Measurements from ENCODE around the gene NHSL2. TPM values are rescaled to one million over a fixed set of nuclear protein-coding genes. Genes with fewer than 3 reads are reported as not detected.

NHSL2 gene
- total RNA-seq, 4 donors from 2014 or later: 1.6 to 6.0 (median 3.6) TPM

GRCh38 chrX:71949844-71950445 lies 39.3 kb downstream of the NHSL2 start:
- Histone ChIP-seq H3K27ac (no peak overlapping the region), H3K9me3 (no peaks in the 10 kb centered on the region), H3K27me3 (no peaks in the 10 kb centered on the region), H3K4me1 (no peaks in the 10 kb centered on the region), H3K36me3 (no peaks in the 10 kb centered on the region), H3K4me3 (no peak overlapping the region)
- TF ChIP-seq EP300 (IDR thresholded peaks at IDR 0.05; ENCODE audit: low read depth): no peak
- no peak for TF ChIP-seq POLR2AphosphoS5 (IDR thresholded peaks at IDR 0.05)
- TF ChIP-seq, protein P1, sequence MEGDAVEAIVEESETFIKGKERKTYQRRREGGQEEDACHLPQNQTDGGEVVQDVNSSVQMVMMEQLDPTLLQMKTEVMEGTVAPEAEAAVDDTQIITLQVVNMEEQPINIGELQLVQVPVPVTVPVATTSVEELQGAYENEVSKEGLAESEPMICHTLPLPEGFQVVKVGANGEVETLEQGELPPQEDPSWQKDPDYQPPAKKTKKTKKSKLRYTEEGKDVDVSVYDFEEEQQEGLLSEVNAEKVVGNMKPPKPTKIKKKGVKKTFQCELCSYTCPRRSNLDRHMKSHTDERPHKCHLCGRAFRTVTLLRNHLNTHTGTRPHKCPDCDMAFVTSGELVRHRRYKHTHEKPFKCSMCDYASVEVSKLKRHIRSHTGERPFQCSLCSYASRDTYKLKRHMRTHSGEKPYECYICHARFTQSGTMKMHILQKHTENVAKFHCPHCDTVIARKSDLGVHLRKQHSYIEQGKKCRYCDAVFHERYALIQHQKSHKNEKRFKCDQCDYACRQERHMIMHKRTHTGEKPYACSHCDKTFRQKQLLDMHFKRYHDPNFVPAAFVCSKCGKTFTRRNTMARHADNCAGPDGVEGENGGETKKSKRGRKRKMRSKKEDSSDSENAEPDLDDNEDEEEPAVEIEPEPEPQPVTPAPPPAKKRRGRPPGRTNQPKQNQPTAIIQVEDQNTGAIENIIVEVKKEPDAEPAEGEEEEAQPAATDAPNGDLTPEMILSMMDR (IDR thresholded peaks at IDR 0.05): no peak
- no peak for TF ChIP-seq POLR2A (IDR thresholded peaks at IDR 0.05)
- intact Hi-C loops (cut with DNase I; ENCODE audit: low total_unique reads) (no loop called here), in situ Hi-C loops (cut with MboI; ENCODE audit: low pct_ligation_motif_present in 1 of 4, low pct_unique_long_range_greater_than_20kb in 1 of 4, low sequenced_read_pairs in 3 of 4) (no loop called here)
- no peak for DNase-seq
- 80% methylated on average over 1 to 10 of the region's 10 CpGs for WGBS, 2 donors (ENCODE audit: low coverage in 1 of 2)

- in situ Hi-C loops (cut with MboI; ENCODE audit: low pct_ligation_motif_present in 1 of 4, low pct_unique_long_range_greater_than_20kb in 1 of 4, low sequenced_read_pairs in 3 of 4): no loop called here
- intact Hi-C loops (cut with DNase I; ENCODE audit: low total_unique reads): no loop called here
These were observed 42.7 kb downstream of the NHSL2 start for GRCh38 chrX:71953391-71953790.

DNA sequence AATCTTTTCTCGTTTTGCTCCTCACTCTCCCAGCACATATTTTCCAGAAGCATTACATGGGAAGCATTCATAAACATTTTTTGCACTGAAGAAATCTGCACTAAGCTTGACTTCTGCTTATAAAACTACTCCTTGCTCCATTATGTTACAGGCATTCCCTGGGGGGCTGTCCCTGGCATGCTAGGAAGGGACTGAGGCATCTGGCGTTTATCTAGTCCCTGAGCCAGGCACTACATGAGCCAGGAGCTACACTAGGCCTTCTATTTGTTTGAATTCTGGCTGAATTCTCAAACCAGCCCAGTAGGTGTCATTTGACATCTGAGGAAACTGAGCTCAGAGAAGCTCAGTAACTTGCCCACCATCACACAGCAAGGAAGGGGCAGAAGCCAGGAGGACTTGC lies 43.3 kb downstream of the NHSL2 start:
- no peaks in the 10 kb centered on the region for H3K36me3 ChIP-seq
- intact Hi-C loops (cut with DNase I; ENCODE audit: low total_unique reads): no loop called here
- H3K9me3 ChIP-seq: no peaks in the 10 kb centered on the region
- H3K4me1 ChIP-seq: no peaks in the 10 kb centered on the region
- in situ Hi-C loops (cut with MboI; ENCODE audit: low pct_ligation_motif_present in 1 of 4, low pct_unique_long_range_greater_than_20kb in 1 of 4, low sequenced_read_pairs in 3 of 4): no loop called here
- H3K27me3 ChIP-seq: no peaks in the 10 kb centered on the region
- peak overlapping the region in 2 of 4 donors; percentile 14 to 39 for H3K27ac ChIP-seq
- no peak for DNase-seq
- 52% methylated on average over 2 of the region's 2 CpGs; no CpG with 5 or more reads in 1 of the 2 donors for WGBS, 2 donors (ENCODE audit: low coverage in 1 of 2)
- H3K4me3 ChIP-seq: no peak overlapping the region
- TF ChIP-seq EP300 (IDR thresholded peaks at IDR 0.05; ENCODE audit: low read depth): no peak
- TF ChIP-seq, protein P1 (IDR thresholded peaks at IDR 0.05): no peak
- no peak for TF ChIP-seq POLR2AphosphoS5 (IDR thresholded peaks at IDR 0.05)
- TF ChIP-seq POLR2A (IDR thresholded peaks at IDR 0.05): no peak

More at GRCh38 chrX:71953391-71953790, 42.7 kb downstream of the NHSL2 start:
- no peaks in the 10 kb centered on the region for H3K27me3 ChIP-seq
- no peak for DNase-seq
- no peak overlapping the region for H3K4me3 ChIP-seq
- H3K36me3 ChIP-seq: no peaks in the 10 kb centered on the region
- no peaks in the 10 kb centered on the region for H3K9me3 ChIP-seq
- no peak for TF ChIP-seq POLR2A (IDR thresholded peaks at IDR 0.05)
- no peak for TF ChIP-seq POLR2AphosphoS5 (IDR thresholded peaks at IDR 0.05)
- no peak for TF ChIP-seq EP300 (IDR thresholded peaks at IDR 0.05; ENCODE audit: low read depth)
- H3K27ac ChIP-seq: peak overlapping the region in 1 of 4 donors; percentile 14
- H3K4me1 ChIP-seq: no peaks in the 10 kb centered on the region

- no peaks in the 10 kb centered on the region for H3K4me1 ChIP-seq
- H3K4me3 ChIP-seq: no peak overlapping the region
- no peaks in the 10 kb centered on the region for H3K27me3 ChIP-seq
- H3K9me3 ChIP-seq: no peaks in the 10 kb centered on the region
- TF ChIP-seq, protein P1 (IDR thresholded peaks at IDR 0.05): no peak
- TF ChIP-seq POLR2A (IDR thresholded peaks at IDR 0.05) (no peak), POLR2AphosphoS5 (IDR thresholded peaks at IDR 0.05) (no peak), EP300 (IDR thresholded peaks at IDR 0.05; ENCODE audit: low read depth) (no peak)
- WGBS, 2 donors (ENCODE audit: low coverage in 1 of 2): 59% methylated on average over 2 of the region's 2 CpGs; no CpG with 5 or more reads in 1 of the 2 donors
- H3K36me3 ChIP-seq: no peaks in the 10 kb centered on the region
- in situ Hi-C loops (cut with MboI; ENCODE audit: low pct_ligation_motif_present in 1 of 4, low pct_unique_long_range_greater_than_20kb in 1 of 4, low sequenced_read_pairs in 3 of 4) (no loop called here), intact Hi-C loops (cut with DNase I; ENCODE audit: low total_unique reads) (no loop called here)
- DNase-seq: no peak
- peak overlapping the region in 2 of 4 donors; percentile 14 to 39 for H3K27ac ChIP-seq
These were observed 43.8 kb downstream of the NHSL2 start for GRCh38 chrX:71954458-71954857.
